IPS-NIHi7 (cell line): ENCODE results near the gene PAQR4.

Experiments used
- DNase-seq: peaks from one replicate; pipeline ENCODE4 v3.0.0; 2012; ENCODE audit warnings: mixed read lengths; ENCODE audit errors: extremely low spot score

The PAQR4 gene

GRCh38 chr16:3004781-3005284 lies 35.7 kb downstream of the PAQR4 start:
- DNase-seq = no peak

- peak; percentile 25 for DNase-seq
These were observed 38.2 kb downstream of the PAQR4 start for GRCh38 chr16:3007059-3007956.

- DNase-seq = peak; percentile 75
These were observed 39.0 kb downstream of the PAQR4 start for GRCh38 chr16:3007957-3008689.

- no peak for DNase-seq
These were observed 39.5 kb downstream of the PAQR4 start for GRCh38 chr16:3008690-3009037.

GRCh38 chr16:3009568-3010390 lies 40.6 kb downstream of the PAQR4 start:
- peak; percentile 71 for DNase-seq

- DNase-seq = no peak
These were observed 41.4 kb downstream of the PAQR4 start for GRCh38 chr16:3010510-3010909.

GRCh38 chr16:3012246-3012645 lies 43.1 kb downstream of the PAQR4 start:
- no peak for DNase-seq

GRCh38 chr16:3012828-3013420 lies 43.8 kb downstream of the PAQR4 start, which contains the start of gene CLDN9:
TSS of gene CLDN9 (plus strand) at chr16:3012923. CDS start at chr16:3013363, 440 bp downstream.
- no peak for DNase-seq

GRCh38 chr16:3013491-3013951 lies 44.4 kb downstream of the PAQR4 start:
- no peak for DNase-seq

- no peak for DNase-seq
These were observed 45.0 kb downstream of the PAQR4 start for GRCh38 chr16:3013998-3014690.

GRCh38 chr16:3014971-3015370 lies 45.8 kb downstream of the PAQR4 start:
- no peak for DNase-seq

- no peak for DNase-seq
These were observed 46.8 kb downstream of the PAQR4 start for GRCh38 chr16:3015865-3016521.

GRCh38 chr16:3017344-3017743 lies 48.2 kb downstream of the PAQR4 start:
- no peak for DNase-seq

- DNase-seq = peak; percentile 81
These were observed 48.8 kb downstream of the PAQR4 start, which contains the start of gene CLDN6 for GRCh38 chr16:3017794-3018506. TSS of gene CLDN6 (minus strand) at chr16:3018183. CDS start at chr16:3016021, 2,162 bp downstream.

- DNase-seq = no peak
These were observed 50.6 kb downstream of the PAQR4 start for GRCh38 chr16:3019594-3020246.

GRCh38 chr16:3020247-3020603 lies 51.1 kb downstream of the PAQR4 start, which contains the start of gene TNFRSF12A:
TSS of gene TNFRSF12A (plus strand) at chr16:3020368. CDS start at chr16:3020398, 30 bp downstream.
- no peak for DNase-seq

- DNase-seq = no peak
These were observed 51.7 kb downstream of the PAQR4 start for GRCh38 chr16:3020604-3021448.
